ENCODE data around the gene EXD2.

- TF ChIP-seq, protein P1, sequence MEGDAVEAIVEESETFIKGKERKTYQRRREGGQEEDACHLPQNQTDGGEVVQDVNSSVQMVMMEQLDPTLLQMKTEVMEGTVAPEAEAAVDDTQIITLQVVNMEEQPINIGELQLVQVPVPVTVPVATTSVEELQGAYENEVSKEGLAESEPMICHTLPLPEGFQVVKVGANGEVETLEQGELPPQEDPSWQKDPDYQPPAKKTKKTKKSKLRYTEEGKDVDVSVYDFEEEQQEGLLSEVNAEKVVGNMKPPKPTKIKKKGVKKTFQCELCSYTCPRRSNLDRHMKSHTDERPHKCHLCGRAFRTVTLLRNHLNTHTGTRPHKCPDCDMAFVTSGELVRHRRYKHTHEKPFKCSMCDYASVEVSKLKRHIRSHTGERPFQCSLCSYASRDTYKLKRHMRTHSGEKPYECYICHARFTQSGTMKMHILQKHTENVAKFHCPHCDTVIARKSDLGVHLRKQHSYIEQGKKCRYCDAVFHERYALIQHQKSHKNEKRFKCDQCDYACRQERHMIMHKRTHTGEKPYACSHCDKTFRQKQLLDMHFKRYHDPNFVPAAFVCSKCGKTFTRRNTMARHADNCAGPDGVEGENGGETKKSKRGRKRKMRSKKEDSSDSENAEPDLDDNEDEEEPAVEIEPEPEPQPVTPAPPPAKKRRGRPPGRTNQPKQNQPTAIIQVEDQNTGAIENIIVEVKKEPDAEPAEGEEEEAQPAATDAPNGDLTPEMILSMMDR (IDR thresholded peaks at IDR 0.05), result no peak
- no peak for TF ChIP-seq POLR2A (IDR thresholded peaks at IDR 0.05)
- no peak for TF ChIP-seq EP300 (IDR thresholded peaks at IDR 0.05)
- no peak for TF ChIP-seq POLR2AphosphoS5 (IDR thresholded peaks at IDR 0.05)
These were observed 17.4 kb downstream of the EXD2 start for GRCh38 chr14:69208666-69209065.

All from upper lobe of left lung (tissue), 4 donors.